Measurements from ENCODE around the gene SNRNP40. TPM values are rescaled to one million over a fixed set of nuclear protein-coding genes. Genes with fewer than 3 reads are reported as not detected.

Gene SNRNP40
- total RNA-seq, 3 donors from 2014 or later = 40.2 to 73.4 (median 66.6) TPM

DNA sequence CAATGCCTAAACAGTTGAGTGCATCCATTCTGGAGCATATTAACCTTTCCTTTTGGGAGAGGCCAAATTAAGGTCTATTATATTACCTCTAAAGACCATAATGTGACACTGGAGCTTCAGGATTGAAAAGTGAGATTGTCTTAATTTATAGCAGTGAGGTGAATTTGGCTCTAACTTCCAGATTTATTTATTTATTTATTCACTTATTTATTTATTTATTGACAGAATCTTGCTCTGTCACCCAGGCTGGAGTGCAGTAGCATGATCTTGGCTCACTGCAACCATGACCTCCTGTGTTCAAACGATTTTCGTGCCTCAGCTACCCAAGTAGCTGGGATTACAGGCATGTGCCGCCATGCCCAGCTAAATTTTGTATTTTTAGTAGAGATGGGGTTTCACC lies 19.3 kb upstream of the SNRNP40 start:
- intact Hi-C loops (cut with DNase I; ENCODE audit: low total_unique reads) = no loop called here
- H3K4me3 ChIP-seq = no peak overlapping the region
- no peaks in the 10 kb centered on the region for H3K36me3 ChIP-seq
- no peak overlapping the region for H3K27ac ChIP-seq
- H3K9me3 ChIP-seq = no peaks in the 10 kb centered on the region
- H3K4me1 ChIP-seq = no peaks in the 10 kb centered on the region
- TF ChIP-seq POLR2A (IDR thresholded peaks at IDR 0.05) = no peak
- TF ChIP-seq, protein P1, sequence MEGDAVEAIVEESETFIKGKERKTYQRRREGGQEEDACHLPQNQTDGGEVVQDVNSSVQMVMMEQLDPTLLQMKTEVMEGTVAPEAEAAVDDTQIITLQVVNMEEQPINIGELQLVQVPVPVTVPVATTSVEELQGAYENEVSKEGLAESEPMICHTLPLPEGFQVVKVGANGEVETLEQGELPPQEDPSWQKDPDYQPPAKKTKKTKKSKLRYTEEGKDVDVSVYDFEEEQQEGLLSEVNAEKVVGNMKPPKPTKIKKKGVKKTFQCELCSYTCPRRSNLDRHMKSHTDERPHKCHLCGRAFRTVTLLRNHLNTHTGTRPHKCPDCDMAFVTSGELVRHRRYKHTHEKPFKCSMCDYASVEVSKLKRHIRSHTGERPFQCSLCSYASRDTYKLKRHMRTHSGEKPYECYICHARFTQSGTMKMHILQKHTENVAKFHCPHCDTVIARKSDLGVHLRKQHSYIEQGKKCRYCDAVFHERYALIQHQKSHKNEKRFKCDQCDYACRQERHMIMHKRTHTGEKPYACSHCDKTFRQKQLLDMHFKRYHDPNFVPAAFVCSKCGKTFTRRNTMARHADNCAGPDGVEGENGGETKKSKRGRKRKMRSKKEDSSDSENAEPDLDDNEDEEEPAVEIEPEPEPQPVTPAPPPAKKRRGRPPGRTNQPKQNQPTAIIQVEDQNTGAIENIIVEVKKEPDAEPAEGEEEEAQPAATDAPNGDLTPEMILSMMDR (IDR thresholded peaks at IDR 0.05) = no peak
- no peak for TF ChIP-seq POLR2AphosphoS5 (IDR thresholded peaks at IDR 0.05)
- no peaks in the 10 kb centered on the region for H3K27me3 ChIP-seq
- DNase-seq (ENCODE audit: low spot score in 2 of 2) = no peak

DNA sequence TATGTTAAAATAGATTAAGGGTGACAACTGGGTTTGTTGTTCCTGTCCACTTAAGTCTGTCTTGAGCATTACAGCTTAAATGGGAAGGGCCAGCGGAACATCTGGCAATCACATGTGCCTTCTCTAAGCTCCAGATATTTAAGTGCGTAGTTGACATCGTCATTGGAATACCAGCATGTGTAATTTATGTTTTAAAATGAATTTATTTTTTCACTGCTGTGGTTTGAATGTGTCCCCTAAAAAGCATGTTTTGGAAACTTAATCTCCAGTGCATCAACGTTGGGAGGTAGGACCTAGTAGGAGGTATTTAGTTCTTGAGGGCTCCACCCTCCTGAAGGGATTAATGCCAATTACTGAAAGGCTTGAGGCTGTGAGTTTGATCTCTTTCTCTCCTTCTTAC lies 13.6 kb upstream of the SNRNP40 start:
- H3K27ac ChIP-seq = no peak overlapping the region
- TF ChIP-seq POLR2AphosphoS5 (IDR thresholded peaks at IDR 0.05) (no peak), POLR2A (IDR thresholded peaks at IDR 0.05) (no peak)
- TF ChIP-seq, protein P1 (IDR thresholded peaks at IDR 0.05) = no peak
- DNase-seq (ENCODE audit: low spot score in 2 of 2) = no peak
- H3K4me1 ChIP-seq = no peaks in the 10 kb centered on the region
- H3K4me3 ChIP-seq = no peak overlapping the region
- no peaks in the 10 kb centered on the region for H3K36me3 ChIP-seq
- H3K9me3 ChIP-seq = no peaks in the 10 kb centered on the region
- no peaks in the 10 kb centered on the region for H3K27me3 ChIP-seq
- intact Hi-C loops (cut with DNase I; ENCODE audit: low total_unique reads) = no loop called here

DNA sequence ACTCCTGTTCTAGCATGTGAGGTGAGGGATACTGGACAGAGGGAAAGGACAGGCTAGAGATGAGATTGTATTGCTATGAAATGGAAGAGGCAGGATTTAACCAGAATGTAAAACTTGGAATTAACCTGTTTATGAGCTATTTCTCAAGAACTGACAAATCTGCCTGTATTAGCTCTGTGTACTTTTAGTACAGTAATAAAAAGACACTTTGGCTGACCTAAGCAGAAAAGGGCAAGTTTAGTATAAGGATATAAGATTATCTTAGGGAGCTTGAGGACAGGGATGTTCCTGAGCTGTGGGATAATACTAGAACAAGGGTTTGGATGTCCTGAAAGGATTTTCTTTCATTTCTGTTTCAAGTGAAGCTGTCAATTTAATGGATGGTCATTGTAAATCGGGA lies 11.4 kb upstream of the SNRNP40 start:
- Histone ChIP-seq H3K36me3 (no peaks in the 10 kb centered on the region), H3K27me3 (no peaks in the 10 kb centered on the region), H3K9me3 (no peaks in the 10 kb centered on the region), H3K4me3 (no peak overlapping the region), H3K27ac (no peak overlapping the region), H3K4me1 (no peaks in the 10 kb centered on the region)
- TF ChIP-seq POLR2A (IDR thresholded peaks at IDR 0.05) (no peak), POLR2AphosphoS5 (IDR thresholded peaks at IDR 0.05) (no peak)
- TF ChIP-seq, protein P1 (IDR thresholded peaks at IDR 0.05) = no peak
- intact Hi-C loops (cut with DNase I; ENCODE audit: low total_unique reads) = no loop called here
- DNase-seq (ENCODE audit: low spot score in 2 of 2) = no peak

DNA sequence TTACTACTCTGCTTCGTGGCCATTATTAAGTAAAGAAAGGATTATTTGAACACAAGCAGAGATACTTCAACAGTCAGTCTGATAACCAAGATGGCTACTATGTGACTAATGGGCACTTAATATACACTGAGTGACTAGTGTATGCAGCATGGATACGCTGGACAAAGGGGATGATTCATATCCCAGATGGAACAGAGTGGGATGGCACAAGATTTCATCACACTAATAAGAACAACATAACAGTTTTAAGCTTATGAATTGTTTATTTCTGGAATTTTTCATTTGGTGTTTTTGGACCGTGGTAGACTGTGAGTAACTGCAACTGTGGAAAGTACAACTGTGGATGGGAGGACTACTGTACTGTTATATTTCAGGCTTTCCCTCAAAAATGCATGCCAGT lies 9.7 kb upstream of the SNRNP40 start:
- H3K27me3 ChIP-seq = no peaks in the 10 kb centered on the region
- no peak for TF ChIP-seq POLR2AphosphoS5 (IDR thresholded peaks at IDR 0.05)
- H3K36me3 ChIP-seq = no peaks in the 10 kb centered on the region
- H3K4me1 ChIP-seq = no peaks in the 10 kb centered on the region
- no peaks in the 10 kb centered on the region for H3K9me3 ChIP-seq
- DNase-seq (ENCODE audit: low spot score in 2 of 2) = no peak
- no peak overlapping the region for H3K27ac ChIP-seq
- intact Hi-C loops (cut with DNase I; ENCODE audit: low total_unique reads) = no loop called here
- H3K4me3 ChIP-seq = no peak overlapping the region

DNA sequence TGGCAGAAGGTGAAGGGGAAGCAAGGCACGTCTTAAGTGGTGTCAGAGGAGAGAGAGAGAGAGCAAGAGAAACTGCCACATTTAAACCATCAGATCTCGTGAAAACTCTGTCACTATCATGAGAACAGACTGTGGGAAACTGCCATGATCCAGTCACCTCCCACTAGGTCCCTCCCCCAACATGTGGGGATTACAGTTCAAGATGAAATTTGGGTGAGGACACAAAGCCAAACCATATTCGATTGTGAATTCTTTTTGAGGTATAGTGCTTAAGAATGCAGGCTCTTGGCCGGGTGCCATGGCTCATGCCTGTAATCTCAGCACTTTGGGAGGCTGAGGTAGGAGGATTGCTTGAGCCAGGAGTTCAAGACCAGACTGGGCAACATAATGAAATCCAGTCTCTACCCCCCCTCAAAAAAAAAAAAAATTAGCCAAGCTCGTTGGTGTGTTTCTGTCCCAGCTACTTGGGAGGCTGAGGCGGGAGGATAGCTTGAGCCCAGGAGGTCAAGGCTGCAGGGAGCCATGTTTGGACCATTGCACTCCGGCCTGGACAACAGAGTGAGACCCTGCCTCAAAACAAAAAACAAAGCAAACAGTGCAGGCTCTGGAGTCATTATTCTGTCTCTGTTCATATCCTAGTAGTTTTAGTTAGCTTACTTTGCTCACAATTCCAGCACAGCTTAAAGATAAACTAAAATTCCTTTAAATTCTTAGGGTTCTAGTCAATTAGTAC lies 6.3 kb upstream of the SNRNP40 start:
- H3K27ac ChIP-seq = no peak overlapping the region
- DNase-seq (ENCODE audit: low spot score in 2 of 2) = no peak
- H3K4me1 ChIP-seq = peaks cover 0 to 11% of the 10 kb centered on the region in 2 donors
- no peaks in the 10 kb centered on the region for H3K9me3 ChIP-seq
- no peaks in the 10 kb centered on the region for H3K36me3 ChIP-seq
- H3K4me3 ChIP-seq = no peak overlapping the region
- TF ChIP-seq POLR2AphosphoS5 (IDR thresholded peaks at IDR 0.05) = no peak
- TF ChIP-seq, protein P1 (IDR thresholded peaks at IDR 0.05) = no peak
- TF ChIP-seq POLR2A (IDR thresholded peaks at IDR 0.05) = no peak
- H3K27me3 ChIP-seq = no peaks in the 10 kb centered on the region
- intact Hi-C loops (cut with DNase I; ENCODE audit: low total_unique reads) = no loop called here
